Measurements from ENCODE around the gene GDF3.

DNA sequence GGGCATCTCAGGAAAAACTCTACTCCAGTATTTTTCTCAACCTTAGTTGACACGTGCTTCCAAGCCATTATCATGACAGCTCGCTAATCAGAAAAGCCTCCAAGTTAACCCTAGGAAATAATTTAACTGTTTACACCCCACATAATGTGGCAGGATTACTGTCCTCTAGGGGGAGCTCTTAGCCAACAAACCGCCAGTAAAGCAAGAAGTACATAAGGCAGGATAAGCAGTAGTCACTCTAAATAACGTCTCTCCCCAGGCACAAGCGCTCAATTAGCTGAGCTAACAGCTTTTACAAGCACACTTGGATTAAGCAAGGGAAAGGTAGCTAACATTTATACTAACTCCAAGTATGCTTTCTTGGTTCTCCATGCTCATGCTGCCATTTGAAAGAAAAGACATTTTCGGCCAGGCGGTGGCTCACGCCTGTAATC is 52.7 kb downstream of the GDF3 start:
- TF ChIP-seq, protein P1, sequence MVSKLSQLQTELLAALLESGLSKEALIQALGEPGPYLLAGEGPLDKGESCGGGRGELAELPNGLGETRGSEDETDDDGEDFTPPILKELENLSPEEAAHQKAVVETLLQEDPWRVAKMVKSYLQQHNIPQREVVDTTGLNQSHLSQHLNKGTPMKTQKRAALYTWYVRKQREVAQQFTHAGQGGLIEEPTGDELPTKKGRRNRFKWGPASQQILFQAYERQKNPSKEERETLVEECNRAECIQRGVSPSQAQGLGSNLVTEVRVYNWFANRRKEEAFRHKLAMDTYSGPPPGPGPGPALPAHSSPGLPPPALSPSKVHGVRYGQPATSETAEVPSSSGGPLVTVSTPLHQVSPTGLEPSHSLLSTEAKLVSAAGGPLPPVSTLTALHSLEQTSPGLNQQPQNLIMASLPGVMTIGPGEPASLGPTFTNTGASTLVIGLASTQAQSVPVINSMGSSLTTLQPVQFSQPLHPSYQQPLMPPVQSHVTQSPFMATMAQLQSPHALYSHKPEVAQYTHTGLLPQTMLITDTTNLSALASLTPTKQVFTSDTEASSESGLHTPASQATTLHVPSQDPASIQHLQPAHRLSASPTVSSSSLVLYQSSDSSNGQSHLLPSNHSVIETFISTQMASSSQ (IDR thresholded peaks at IDR 0.05; ENCODE audit: low read depth): no peak
- TF ChIP-seq, protein P1 (CRISPR knock-in tag; IDR thresholded peaks at IDR 0.05; ENCODE audit: borderline replicate concordance): no peak
- TF ChIP-seq, protein P2, sequence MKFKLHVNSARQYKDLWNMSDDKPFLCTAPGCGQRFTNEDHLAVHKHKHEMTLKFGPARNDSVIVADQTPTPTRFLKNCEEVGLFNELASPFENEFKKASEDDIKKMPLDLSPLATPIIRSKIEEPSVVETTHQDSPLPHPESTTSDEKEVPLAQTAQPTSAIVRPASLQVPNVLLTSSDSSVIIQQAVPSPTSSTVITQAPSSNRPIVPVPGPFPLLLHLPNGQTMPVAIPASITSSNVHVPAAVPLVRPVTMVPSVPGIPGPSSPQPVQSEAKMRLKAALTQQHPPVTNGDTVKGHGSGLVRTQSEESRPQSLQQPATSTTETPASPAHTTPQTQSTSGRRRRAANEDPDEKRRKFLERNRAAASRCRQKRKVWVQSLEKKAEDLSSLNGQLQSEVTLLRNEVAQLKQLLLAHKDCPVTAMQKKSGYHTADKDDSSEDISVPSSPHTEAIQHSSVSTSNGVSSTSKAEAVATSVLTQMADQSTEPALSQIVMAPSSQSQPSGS (CRISPR knock-in tag; IDR thresholded peaks at IDR 0.05): no peak
- TF ChIP-seq CHD2 (IDR thresholded peaks at IDR 0.05; ENCODE audit: low read depth, low read length): no peak

All from HepG2 (cell line).